HG03280 (cell line): ENCODE data around the gene TMEM151B.

Experiments
- ATAC-seq: cut with Tn5 transposase; IDR thresholded peaks from one replicate; pipeline ENCODE4 v1.9.1; 2021; ENCODE audit warnings: mild to moderate bottlenecking, moderate library complexity; ENCODE audit not compliant: unreplicated experiment

The TMEM151B gene

DNA sequence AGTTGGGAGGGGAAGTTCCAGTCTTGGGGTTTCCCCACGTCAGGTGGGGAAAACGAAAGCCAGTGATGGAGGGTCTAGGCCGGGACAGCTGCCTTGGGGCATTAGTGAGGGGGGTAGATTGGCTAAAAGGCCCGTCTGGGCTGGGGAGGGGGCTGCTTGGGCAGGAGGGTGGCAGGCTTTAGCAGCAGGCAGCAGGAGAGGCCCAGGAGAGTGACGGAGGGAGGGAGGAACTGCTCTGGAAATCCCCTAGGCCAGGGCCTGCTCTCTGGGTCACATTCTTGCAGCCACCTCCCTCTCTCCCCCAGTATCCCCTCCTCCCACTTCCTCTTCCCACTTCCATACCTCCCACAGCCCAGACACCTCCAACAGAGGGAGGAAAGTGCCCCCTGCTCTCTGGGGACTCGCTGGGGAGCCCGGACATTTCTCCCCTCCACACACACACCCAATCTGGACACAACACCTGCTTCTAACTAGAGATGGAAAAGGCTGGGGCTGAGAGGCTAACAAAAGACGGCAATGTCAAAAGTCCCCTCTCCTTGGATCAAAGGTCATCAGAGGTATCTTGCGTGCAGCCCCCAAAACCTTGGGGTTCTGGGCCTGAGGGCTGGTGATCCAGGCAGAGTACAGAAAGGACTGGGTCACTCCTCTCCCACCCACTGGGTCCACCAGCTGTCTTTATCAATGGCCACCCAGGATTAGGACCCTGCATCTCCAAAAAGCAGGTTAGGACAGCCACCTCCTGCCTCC, 6.7 kb upstream of the TMEM151B start:
- no peak for ATAC-seq

DNA sequence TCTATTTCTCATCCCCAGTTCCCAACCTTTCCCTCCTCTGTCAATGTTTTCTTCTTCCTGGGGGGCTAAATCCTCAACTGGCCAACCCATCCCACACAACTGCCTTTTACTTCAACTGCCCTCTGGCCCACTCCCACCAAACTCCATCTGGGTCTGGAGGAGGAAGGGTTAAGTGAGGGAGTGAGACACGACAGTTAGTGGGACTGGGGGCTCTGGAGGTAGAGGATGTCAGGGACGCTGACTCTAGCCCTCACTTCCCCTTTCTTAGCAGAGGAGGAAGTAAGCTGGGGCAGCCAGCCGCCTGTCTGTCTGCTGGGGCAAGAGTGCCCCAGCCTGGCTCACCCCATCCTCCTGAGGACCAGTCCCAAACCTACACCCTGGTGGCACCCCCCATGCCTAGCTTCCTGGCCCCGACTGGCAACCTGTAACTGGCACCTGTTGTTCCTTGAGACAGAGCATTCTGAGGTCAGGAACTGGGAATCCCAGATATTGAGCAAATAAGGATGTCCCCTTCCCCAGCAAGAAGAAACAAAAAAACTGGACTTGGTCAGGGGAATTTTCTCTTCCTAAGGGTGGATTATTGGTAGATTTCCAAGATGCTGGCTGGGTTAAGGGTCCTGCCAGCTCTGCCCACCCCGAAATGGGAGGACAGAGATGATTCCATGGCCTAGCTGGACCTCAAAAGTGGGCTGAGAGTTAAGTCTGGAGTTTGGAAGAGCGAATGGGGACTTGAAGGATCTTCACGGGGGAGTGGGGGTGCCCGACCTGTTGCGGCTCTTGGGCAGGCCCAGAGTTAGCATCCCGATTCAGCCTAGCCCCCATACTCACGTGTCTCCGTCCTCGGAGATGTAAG, 5.9 kb upstream of the TMEM151B start:
- ATAC-seq = peak; percentile 30

DNA sequence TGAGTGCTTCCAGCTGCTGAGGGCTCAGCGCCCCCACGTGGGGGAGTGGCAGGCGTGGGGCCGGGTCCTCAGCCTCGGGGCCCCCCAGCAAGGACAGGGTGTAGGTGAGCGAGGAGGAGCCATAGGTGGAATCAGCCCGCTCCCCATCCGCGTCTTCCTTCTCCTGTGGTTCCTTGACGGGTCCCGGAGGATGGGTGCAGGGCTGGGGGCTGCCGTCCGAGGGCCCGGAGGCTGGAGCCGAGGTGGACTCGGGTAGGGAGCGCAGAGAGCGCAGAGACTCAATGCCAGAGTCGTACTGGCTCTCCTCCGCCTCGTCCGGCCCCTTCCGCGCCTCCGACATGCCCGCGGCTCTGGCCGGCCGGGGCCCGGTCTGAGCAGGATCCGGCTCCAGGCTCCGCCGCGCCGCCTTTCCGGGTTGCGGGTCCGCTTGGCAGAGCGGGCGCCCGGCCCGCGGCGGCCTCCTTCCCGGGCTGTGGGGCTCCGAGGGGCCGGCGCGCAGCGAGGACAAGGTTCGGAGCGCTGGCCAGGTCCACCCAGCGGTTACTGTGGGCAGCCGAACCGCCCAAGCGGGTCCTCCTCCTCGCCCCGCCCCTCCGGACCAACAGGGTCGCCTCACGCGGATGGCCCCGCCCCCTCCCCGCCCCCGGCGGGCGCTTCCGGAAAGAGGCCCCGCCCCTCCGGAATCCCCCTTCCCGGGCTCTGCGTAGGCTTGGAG, 5.1 kb upstream of the TMEM151B start, which contains the start of gene NFKBIE:
Gene NFKBIE, minus strand, starts transcription at position 545 of the 715 bp plus-strand sequence. Its CDS starts 205 bp downstream, at position 340.
- ATAC-seq = peak; percentile 45

DNA sequence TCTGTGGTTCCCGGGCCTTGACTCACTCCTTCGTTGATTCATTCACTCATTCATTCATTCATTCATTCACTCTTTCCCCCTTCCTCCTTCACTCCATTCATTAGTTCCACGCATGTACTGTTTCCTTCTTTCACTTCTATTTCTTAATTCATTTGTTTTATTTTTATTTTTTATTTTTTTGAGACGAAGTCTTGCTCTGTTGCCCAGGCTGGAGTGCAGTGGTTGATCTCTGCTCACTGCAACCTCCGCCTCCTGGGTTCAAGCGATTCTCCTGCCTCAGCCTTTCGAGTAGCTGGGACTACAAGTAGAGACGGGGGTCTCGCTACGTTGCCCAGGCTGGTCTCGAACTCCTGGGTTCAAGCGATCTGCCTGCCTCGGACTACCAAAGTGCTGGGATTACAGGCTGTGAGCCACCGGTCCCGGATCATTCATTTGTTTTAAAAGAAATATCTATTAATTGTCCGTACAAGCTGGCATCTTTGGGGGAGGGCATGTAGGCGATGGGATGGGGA, 4.5 kb upstream of the TMEM151B start:
- no peak for ATAC-seq

DNA sequence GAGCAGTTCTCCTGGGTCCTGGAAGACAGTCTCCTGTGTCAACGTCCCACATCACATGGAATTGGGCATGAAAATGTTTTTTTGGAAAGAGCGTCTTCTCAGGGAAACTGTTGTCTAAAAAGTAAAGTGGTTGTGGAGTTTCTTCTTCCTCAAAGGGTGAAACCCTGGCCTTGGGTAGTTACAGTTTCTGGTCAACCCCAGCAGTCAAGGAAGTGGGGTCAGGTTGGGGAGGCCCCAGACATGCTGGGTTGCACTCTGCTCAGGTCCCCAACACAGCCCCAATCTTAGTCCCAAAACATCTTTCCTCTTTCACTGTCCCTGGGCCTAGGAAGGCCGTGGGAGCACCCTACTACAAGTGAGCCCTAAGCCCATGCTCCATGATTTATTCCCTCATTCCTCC, 3.9 kb upstream of the TMEM151B start:
- peak; percentile 35 for ATAC-seq

DNA sequence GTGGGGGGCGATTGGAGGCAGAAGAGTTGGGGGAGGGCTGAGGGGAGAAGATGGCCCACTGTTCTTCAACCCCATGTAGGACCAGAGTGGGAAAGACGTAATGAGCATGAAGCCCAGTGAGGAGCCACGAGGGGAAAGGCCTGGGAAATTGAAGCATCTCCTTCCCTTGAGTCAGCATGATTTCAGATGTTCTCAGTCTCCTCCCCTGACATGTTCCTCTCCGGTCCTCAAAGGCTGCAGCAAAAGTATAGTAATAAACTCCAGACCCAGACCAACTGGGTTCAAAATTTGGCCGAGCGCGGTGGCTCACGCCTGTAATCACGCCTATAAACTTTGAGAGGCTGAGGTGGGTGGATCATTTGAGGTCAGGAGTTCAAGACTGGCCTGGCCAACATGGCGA, 3.0 kb upstream of the TMEM151B start:
- no peak for ATAC-seq

DNA sequence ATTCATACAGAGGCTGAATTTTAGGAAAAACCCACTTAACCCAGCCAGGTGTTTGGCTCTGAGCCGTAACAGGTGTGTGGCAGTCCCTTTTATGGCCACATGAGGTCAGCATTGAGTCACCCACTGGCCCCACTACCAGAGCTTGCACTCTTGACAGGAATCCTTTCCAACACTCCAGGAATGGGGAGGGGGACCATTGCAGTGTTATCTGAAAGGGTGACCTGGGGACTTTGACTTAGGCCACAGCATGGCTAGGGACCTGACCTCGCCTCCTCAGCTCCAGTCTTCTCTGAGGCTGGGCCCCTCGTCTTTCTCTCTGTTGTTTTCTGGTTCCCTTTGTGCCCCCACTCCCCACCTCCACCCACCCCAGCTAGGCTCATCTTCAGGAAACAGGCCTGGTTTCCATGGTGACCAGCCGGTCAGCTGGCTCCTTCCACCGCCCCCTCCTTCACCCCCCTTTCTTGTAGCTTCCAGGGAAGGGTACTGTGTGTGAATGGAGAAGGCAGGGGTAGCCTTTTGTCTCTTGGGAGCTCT, 2.1 kb upstream of the TMEM151B start:
- ATAC-seq = no peak

DNA sequence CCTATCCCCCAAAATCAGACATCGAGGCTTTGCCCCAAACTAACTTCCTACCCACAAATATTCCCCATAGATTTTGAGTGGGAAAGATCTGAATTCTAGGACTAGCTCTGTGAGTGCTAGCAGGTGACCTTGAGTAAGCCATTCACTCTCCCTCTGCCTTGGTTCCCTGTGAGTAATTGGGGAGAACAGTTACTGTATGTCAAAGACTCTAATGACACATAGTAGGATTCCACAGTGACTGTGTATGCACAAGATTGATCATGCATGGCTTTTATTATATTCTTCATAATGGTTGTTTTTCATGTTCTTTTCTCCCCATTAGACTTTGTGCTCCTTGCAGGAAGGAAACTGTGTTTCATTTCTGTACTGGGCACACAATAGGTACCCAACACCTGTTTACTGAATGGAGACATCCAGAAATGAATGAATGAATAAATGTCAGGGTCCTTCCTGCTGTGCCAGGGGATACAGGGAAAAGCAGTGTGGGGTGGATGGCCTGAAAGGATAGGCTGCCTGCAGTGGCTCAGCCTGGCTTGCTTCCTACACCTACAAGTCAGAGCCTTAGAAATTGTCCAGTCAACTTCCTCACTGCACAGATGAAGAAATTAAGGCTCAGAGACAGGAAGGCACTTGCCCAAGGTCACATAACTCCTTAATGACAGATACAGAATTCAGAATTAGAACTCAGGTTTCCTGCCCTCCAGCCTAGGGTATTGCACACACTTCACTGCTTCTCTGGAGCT, 901 bp upstream of the TMEM151B start:
- ATAC-seq = no peak

DNA sequence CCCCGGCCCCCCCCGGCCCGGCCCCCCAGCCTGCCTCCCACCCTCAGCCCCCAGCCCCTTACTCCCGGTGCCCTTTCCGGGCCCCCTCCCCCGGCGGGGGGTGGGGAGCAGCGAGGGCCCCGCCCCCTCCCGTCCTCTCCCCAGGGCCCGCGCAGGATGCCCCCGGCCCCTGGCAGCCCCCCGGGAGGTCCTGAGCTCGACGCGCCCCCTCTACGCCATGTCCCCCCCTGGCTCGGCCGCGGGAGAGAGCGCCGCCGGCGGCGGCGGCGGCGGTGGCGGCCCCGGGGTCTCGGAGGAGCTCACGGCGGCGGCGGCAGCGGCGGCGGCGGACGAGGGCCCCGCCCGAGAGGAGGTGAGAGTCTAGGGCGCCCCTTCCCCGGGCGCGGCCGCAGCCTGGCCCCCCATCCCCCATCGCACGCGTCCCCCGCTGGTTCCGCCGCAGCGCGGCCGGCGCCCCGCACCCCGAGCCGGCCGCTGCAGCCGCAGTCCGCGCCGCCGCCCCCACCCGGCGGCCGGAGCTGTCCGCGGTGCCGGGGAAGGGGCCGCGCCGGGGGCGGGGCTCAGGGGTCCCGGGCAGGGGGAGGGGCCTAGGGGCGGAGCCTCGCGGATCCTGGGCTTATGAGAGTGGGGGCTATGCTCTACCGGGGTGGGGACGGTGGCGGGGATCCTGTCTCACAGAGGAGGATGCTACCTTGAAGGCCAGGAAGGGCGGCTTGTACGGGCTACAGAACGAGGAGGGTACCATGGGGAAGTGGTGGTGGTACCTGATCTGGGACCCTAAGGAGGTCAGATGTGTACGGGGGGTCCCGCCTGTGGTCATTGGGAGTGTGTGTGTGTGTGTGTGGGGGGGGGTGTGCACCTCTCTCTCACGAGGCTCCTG, 516 bp downstream of the TMEM151B start:
- ATAC-seq = no peak

DNA sequence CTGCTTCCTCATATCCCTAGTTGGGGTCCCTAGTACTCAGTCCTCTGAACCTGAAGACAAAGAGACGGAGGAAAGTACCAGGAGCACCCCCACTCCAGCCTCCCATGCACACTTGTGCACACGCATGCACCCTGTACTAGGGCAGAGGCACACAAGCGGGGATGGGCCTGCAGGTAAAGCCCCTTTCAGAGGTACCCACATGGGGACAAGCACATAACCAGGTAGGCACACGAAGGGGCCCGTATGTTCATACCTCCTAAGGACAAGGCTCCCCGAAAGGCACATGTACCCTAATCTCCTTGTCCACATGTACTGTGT, 1.1 kb downstream of the TMEM151B start:
- ATAC-seq = no peak

DNA sequence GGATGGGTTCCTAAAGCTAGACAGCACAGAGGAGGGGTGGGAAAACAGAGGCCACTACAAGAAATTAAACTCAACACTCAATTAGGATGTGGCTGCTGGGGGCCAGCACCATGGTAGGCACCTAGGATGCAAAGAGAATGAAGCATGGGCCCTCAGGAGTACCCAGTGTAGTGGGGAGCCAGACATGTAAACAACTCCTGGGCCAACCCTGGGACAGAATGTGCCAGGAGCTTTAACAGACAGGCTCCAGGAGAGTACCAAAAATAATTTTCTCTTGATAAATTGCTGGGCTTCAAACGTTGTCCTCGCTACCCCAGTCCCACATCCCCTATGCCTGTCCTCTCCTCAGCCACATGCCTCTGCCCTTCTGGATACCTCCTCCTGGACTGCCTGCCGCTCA, 1.7 kb downstream of the TMEM151B start:
- no peak for ATAC-seq

DNA sequence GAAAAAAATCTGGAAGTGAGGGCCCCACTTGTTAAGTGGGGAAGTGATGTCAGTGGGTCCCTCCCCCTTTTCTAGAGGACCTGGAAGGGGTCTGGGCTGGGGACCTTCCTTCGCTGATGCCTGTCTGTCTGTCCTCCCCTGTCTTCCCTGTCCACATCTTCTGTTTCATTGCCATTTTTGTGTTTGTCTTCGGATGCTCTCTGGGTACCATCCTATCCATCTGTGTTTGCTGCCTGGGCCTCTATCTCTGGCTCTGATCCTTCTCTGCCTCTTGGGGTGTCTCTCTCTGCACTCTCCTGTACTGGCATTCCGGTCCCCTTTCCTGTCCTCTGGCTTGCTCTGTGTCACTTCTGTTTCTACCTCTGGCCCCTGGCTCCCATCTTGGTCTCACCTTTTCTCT, 2.3 kb downstream of the TMEM151B start:
- no peak for ATAC-seq

DNA sequence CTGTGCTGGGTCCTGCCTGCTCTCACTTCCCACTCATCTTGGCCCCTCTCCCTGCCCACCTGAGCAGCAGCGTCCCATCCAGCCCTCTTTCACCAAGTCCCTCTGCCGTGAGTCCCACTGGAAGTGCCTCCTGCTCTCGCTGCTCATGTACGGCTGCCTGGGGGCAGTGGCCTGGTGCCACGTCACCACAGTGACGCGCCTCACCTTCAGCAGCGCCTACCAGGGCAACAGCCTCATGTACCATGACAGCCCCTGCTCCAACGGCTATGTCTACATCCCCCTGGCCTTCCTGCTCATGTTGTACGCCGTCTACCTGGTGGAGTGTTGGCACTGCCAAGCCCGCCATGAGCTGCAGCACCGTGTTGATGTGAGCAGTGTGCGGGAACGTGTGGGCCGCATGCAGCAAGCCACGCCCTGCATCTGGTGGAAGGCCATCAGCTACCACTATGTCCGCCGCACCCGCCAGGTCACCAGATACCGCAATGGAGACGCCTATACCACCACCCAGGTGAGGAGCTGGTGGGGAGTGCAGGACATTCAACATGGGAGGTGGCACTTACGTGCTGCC, 2.8 kb downstream of the TMEM151B start:
- no peak for ATAC-seq

DNA sequence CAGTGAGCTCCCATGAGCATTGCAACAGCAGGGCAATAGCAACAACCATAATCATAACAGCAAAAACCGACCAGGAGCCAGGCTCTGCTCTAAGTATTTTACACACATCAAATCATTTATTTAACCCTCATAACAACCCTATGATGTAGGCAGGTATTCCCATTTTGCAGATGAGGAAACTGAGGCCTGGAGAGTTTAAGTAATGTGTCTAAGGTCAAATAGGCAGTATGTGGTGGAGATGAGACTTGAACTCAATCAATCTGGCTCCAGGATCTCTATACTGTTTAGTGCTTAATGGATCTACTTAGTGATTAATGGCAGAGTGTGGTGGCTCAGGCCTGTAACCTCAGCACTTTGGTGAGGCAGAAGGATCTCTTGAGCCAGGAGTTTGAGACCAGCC, 3.4 kb downstream of the TMEM151B start:
- no peak for ATAC-seq

DNA sequence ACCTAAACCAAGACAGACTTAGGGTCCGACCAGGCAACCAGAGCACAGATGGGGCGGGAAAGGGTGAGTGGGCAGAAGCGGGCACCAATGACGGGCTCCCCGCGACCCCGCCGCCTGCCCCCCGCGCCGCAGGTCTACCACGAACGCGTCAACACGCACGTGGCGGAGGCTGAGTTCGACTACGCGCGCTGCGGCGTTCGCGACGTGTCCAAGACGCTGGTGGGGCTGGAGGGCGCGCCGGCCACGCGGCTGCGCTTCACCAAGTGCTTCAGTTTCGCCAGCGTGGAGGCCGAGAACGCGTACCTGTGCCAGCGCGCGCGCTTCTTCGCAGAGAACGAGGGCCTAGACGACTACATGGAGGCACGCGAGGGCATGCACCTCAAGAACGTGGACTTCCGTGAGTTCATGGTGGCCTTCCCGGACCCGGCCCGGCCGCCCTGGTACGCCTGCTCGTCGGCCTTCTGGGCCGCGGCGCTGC, 5.1 kb downstream of the TMEM151B start:
- ATAC-seq = no peak

DNA sequence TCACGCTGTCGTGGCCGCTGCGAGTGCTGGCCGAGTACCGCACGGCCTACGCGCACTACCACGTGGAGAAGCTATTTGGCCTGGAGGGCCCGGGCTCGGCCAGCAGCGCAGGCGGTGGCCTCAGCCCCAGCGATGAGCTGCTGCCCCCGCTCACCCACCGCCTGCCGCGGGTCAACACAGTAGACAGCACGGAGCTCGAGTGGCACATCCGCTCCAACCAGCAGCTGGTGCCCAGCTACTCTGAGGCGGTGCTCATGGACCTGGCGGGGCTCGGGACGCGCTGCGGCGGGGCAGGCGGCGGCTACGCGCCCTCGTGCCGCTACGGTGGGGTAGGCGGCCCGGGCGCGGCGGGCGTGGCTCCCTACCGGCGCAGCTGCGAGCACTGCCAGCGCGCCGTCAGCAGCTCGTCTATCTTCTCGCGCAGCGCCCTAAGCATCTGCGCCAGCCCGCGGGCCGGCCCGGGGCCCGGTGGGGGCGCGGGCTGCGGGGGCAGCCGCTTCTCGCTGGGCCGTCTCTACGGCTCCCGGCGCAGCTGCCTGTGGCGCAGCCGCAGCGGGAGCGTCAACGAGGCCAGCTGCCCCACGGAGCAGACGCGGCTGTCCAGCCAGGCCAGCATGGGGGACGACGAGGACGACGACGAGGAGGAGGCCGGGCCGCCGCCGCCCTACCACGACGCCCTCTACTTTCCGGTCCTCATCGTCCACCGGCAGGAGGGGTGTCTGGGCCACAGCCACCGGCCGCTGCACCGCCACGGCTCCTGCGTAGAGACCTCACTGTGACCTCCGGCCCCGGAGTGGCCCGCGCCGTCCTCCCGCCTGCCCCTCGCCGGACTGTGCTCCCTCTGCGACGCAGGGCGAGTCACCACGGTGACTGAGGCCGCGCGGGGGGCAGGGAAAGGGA, 5.7 kb downstream of the TMEM151B start:
- no peak for ATAC-seq

DNA sequence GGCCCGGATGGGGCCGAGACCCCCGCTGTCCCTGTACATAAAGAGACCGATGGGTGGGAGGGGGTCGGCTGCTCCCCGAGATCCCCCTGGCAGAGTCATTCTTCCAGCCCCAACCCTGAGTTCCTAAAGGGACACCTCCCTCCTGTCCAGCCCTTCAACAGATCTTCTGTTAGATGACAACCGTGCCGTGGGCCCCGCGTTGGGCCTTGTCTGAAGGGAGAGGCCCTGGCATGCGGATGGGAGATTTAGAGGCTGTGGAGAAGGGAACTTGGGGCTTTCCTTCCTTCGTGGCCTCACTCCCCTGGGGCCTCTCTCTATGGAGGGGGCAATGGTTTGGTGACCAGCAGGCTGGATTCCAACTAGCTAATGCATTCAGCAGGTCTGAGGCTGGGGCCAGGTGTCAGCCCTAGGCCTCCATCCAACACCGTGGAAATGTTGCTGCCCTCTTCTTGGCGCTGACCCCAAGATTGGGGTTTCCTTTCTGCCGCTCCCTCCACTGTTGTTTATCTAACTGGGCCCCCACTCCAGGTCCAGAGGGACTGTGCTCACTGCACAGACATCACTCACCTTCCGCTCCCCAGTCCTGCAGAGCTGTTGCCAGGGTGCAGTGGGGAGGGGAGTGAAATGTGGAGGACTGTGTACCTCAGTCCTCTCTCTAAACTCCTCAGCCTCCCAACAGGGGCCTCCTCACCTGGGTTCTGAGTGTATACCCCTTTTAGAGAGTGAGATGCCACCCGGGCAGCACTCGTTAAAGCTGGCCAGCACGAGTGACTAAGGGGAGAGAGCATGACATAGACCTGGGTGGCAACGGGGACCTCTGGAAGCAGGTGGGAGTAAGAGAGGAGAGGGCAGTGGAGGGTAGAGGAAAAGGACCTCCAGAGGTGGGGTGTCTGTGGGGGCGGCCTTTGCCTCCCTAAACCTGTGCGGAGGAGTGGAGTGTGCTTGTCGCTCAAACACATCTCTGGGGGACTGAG, 6.7 kb downstream of the TMEM151B start:
- ATAC-seq = no peak
